Measurements from ENCODE around the gene LMAN1L.

The LMAN1L gene

GRCh38 chr15:74838746-74839525, 26.3 kb downstream of the LMAN1L start:
- DNase-seq = no peak

- DNase-seq = peak; percentile 41
Measured at GRCh38 chr15:74839526-74840395, 27.1 kb downstream of the LMAN1L start.

GRCh38 chr15:74840851-74841775, 28.5 kb downstream of the LMAN1L start:
- DNase-seq = no peak

- no peak for DNase-seq
Measured at GRCh38 chr15:74841891-74842373, 29.3 kb downstream of the LMAN1L start.

- DNase-seq = peak; percentile 93
Measured at GRCh38 chr15:74842581-74843444, 30.2 kb downstream of the LMAN1L start, which contains the start of gene ULK3. ULK3 (minus strand) TSS chr15:74843156; CDS start chr15:74843105, 51 bp downstream.

- no peak for DNase-seq
Measured at GRCh38 chr15:74843445-74843828, 30.8 kb downstream of the LMAN1L start.

- DNase-seq = peak; percentile 81
Measured at GRCh38 chr15:74843891-74844299, 31.3 kb downstream of the LMAN1L start.

GRCh38 chr15:74844319-74845207, 31.9 kb downstream of the LMAN1L start:
- peak; percentile 97 for DNase-seq

- no peak for DNase-seq
Measured at GRCh38 chr15:74845208-74845568, 32.6 kb downstream of the LMAN1L start.

GRCh38 chr15:74845581-74845980, 32.9 kb downstream of the LMAN1L start:
- DNase-seq = no peak

- no peak for DNase-seq
Measured at GRCh38 chr15:74847432-74847831, 34.8 kb downstream of the LMAN1L start.

- DNase-seq = no peak
Measured at GRCh38 chr15:74850393-74850792, 37.8 kb downstream of the LMAN1L start.

- DNase-seq = no peak
Measured at GRCh38 chr15:74851960-74852359, 39.3 kb downstream of the LMAN1L start.

- no peak for DNase-seq
Measured at GRCh38 chr15:74854453-74855022, 41.9 kb downstream of the LMAN1L start.

- no peak for DNase-seq
Measured at GRCh38 chr15:74855857-74856256, 43.2 kb downstream of the LMAN1L start.

- DNase-seq = no peak
Measured at GRCh38 chr15:74856537-74856936, 43.9 kb downstream of the LMAN1L start.

- DNase-seq = no peak
Measured at GRCh38 chr15:74857082-74857655, 44.5 kb downstream of the LMAN1L start.

- no peak for DNase-seq
Measured at GRCh38 chr15:74857671-74858368, 45.2 kb downstream of the LMAN1L start.

- no peak for DNase-seq
Measured at GRCh38 chr15:74858369-74858740, 45.7 kb downstream of the LMAN1L start.
